Right lobe of liver (tissue), 4 donors: ENCODE measurements around the gene PRKCB.

Source experiments
- CTCF ChIP-seq, 4 donors: fragments of 200-600 bp in 3 of 4; fragments of 450-650 bp in 1 of 4; IDR thresholded peaks; one replicate each; pipeline versions ENCODE4 v1.5.1 to v1.8.0; 2016 to 2022; ENCODE audit warnings: antibody characterized with exemption in 4 of 4, mild to moderate bottlenecking in 2 of 4
- POLR2A ChIP-seq: fragments of 450-650 bp; IDR thresholded peaks from one replicate; pipeline ENCODE4 v1.6.1; 2017; ENCODE audit warnings: antibody characterized with exemption, mild to moderate bottlenecking
- donor health status: DM: no; HTN: no; CAD: no.
- donor health status: DM: no; HTN: no; CAD: no.
- donor health status: DM: no; HTN: yes; CAD: no.

DNA sequence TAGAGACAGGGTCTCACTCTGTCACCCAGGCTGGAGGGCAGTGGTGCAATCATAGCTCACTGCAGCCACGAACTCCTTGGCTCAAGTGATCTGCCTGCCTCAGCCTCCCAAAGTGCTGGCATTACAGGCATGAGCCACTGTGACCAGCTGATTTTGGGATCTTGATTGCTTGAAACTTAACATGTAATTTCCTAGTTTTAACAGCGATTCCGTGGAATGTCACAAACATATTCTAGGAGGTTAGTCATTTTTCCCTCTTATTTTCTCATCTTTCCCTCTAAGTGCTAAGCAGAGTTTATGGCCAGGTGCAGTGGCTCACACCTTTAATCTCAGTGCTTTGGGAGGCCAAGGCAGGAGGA, 297.0 kb downstream of the PRKCB start:
- TF ChIP-seq CTCF (IDR thresholded peaks at IDR 0.05) (no peak), POLR2A (no peak)
